ENCODE measurements around the gene NAALADL2.

Gene NAALADL2

GRCh38 chr3:174891524-174892203, 32.5 kb downstream of the NAALADL2 start:
- DNase-seq: no peak

- DNase-seq: no peak
Measured at GRCh38 chr3:174907027-174907426, 47.9 kb downstream of the NAALADL2 start.

GRCh38 chr3:174907628-174908407, 48.7 kb downstream of the NAALADL2 start:
- DNase-seq: no peak

- no peak for DNase-seq
Measured at GRCh38 chr3:174931473-174932353, 72.6 kb downstream of the NAALADL2 start.

GRCh38 chr3:174936590-174936989, 77.5 kb downstream of the NAALADL2 start:
- no peak for DNase-seq

- no peak for DNase-seq
Measured at GRCh38 chr3:174937478-174937877, 78.3 kb downstream of the NAALADL2 start.

GRCh38 chr3:174938102-174938501, 79.0 kb downstream of the NAALADL2 start:
- DNase-seq: no peak

- no peak for DNase-seq
Measured at GRCh38 chr3:174940151-174940550, 81.0 kb downstream of the NAALADL2 start.

GRCh38 chr3:174945276-174945675, 86.1 kb downstream of the NAALADL2 start:
- no peak for DNase-seq

- no peak for DNase-seq
Measured at GRCh38 chr3:174945951-174946350, 86.8 kb downstream of the NAALADL2 start.

GRCh38 chr3:174949523-174949922, 90.4 kb downstream of the NAALADL2 start:
- no peak for DNase-seq

- no peak for DNase-seq
Measured at GRCh38 chr3:174951034-174951433, 91.9 kb downstream of the NAALADL2 start.

- DNase-seq: no peak
Measured at GRCh38 chr3:174951498-174952005, 92.4 kb downstream of the NAALADL2 start.

GRCh38 chr3:174953068-174953467, 93.9 kb downstream of the NAALADL2 start:
- DNase-seq: no peak

- DNase-seq: no peak
Measured at GRCh38 chr3:174955513-174956016, 96.4 kb downstream of the NAALADL2 start.

- no peak for DNase-seq
Measured at GRCh38 chr3:174957081-174957480, 97.9 kb downstream of the NAALADL2 start.

GRCh38 chr3:174957551-174958001, 98.4 kb downstream of the NAALADL2 start:
- DNase-seq: no peak

- no peak for DNase-seq
Measured at GRCh38 chr3:174958671-174959328, 99.7 kb downstream of the NAALADL2 start.

GRCh38 chr3:174959556-174960065, 100.5 kb downstream of the NAALADL2 start:
- DNase-seq: no peak

GRCh38 chr3:174960898-174961297, 101.8 kb downstream of the NAALADL2 start:
- DNase-seq: no peak

- DNase-seq: no peak
Measured at GRCh38 chr3:174973465-174973864, 114.3 kb downstream of the NAALADL2 start.

- no peak for DNase-seq
Measured at GRCh38 chr3:174986685-174987084, 127.6 kb downstream of the NAALADL2 start.
